Activated T-helper 1 cell treated with anti-CD3 and anti-CD28 coated beads, Interleukin-2, amount 50 U/mL, for 16 hours (primary cell): ENCODE results near the gene KRTAP1-1.
"Not testable (repeated sequence)": the region's sequence is repeated elsewhere in the genome, so short reads cannot be mapped to it uniquely, and the experiment has no call there.

ENCODE experiments used
- DNase-seq, 2 donors: peaks; one replicate each; pipeline ENCODE4 v3.0.0-alpha.2; 2020; ENCODE audit warnings: low read depth in 1 of 2, low spot score in 1 of 2

Gene KRTAP1-1

DNA sequence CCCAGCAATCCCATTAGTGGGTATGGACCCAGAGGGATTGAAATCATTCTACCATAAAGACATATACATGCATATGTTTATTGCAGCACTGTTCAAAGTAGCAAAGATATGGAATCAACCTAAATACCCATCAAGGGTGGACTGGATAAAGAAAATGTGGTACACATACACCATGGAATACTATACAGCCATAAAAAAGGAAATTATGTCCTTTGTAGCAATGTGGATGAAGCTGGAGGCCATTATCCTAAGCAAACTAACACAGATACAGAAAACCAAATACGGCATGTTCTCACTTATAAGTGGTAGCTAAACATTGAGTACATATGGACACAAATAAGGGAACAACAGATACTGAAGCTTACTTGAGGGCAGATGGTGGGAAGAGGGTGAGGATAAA, 16.3 kb upstream of the KRTAP1-1 start:
- DNase-seq = no peak

DNA sequence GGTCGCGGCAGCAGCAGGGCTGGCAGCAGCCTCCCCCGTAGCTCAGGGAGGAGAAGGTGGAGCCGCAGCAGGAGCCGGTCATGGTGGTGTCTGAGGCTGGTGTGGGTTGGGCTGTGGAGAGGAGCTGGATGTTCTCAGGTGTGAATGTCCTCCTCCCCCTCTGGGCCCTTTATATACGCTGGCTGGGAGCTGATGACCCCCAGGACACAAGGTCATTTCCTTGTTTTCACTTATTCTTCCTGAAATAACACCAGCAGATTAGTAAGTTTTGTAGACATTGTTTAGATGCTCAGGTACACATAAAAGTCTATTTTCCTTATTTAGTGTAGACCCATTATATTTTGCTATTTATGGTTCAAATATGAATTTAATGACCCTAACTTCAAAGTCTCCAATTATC, 13.9 kb upstream of the KRTAP1-1 start, which contains the start of gene KRTAP2-2:
Gene KRTAP2-2 (minus strand): TSS at position 101 of the 400 bp plus-strand sequence. CDS start 19 bp downstream, at position 82.
- not testable (repeated sequence) for DNase-seq

DNA sequence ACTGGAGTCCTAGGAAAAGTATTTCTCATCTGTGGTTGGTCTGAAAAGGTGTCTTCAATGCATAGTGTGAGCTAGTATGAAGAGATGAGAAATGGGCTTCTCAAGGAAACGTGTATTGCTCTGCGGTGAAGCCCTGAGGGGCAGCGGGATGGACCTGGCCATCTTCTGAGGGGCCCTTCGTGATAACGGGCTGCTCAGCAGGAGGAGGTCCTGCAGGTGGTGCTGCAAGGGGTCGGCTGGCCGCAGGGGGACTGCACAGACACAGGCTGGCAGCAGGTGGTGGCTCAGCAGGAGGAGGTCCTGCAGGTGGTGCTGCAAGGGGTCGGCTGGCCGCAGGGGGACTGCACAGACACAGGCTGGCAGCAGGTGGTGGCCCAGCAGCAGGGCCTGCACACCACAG, 13.3 kb upstream of the KRTAP1-1 start:
- DNase-seq = not testable (repeated sequence)

DNA sequence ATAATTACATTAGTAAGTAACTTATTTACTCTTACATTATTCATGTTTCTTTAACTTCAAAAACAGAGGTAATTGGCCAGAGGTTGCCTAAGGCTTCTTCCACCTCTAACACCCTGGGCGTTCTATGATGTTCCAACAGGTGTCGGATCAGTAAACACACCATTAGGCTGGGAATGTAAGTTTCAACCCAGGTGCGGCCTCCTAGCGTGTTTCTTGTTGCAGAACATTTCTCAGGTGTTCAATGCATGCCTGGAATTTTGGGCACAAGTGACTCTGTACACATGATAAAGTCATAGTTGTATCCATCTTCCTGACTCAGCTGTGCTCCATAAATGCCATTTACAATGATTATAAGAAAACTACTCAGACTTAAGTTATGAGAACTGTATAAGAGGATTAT, 12.8 kb upstream of the KRTAP1-1 start:
- DNase-seq = no peak

DNA sequence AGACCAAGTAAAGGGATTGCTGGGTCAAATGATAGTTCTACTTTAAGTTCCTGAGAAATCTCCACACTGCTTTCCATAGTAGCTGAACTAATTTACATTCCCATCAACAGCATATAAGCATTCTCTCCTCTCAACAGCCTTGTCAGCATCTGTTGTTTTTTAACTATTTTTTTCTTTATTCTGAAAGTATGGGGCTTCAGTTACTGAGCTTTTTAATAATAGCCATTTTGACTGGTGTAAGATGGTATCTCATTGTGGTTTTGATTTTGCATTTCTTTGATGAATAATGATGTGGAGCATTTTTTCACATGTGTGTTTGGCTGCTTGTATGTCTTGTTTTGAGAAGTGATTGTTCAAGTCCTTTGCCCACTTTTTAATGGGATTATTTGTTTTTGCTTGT, 11.3 kb upstream of the KRTAP1-1 start:
- DNase-seq = no peak

DNA sequence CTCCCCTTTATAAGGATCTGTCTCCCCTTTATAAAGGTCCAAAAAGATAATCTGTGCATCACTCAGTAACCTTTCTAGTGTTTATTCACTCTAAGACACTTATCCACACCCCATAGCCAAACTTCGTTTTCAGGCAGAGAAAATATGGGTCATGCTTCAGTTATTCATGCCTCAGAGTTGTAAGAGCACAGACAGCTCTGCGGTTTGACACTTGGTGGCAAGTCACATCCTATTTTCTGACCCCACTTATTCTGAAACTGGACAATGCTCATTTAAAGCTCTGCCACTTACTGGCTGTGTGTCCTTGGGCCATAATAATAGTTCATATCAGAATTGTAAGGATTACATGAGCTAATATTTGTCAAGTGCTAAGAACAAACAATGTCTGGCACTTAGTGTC, 7.9 kb upstream of the KRTAP1-1 start:
- DNase-seq = no peak

DNA sequence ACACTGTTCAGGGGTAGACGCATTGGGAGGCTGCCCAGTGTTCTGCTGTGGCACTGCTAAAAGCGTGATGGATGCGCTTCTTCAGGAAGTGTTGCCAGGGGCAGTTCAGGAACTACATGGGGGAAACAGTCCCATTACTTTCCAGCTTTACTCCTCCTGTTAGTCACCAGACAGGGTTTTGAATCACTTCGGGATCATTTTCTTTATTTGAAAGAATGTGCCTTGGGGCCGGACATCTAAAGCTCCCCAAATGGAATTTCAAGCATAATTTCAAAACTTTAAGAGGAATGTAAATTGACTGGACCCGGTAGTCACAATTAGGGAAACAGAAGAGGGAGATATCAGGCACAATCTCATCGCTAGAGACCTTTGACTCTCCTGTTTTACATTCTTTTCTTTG, 7.2 kb upstream of the KRTAP1-1 start:
- DNase-seq = no peak

DNA sequence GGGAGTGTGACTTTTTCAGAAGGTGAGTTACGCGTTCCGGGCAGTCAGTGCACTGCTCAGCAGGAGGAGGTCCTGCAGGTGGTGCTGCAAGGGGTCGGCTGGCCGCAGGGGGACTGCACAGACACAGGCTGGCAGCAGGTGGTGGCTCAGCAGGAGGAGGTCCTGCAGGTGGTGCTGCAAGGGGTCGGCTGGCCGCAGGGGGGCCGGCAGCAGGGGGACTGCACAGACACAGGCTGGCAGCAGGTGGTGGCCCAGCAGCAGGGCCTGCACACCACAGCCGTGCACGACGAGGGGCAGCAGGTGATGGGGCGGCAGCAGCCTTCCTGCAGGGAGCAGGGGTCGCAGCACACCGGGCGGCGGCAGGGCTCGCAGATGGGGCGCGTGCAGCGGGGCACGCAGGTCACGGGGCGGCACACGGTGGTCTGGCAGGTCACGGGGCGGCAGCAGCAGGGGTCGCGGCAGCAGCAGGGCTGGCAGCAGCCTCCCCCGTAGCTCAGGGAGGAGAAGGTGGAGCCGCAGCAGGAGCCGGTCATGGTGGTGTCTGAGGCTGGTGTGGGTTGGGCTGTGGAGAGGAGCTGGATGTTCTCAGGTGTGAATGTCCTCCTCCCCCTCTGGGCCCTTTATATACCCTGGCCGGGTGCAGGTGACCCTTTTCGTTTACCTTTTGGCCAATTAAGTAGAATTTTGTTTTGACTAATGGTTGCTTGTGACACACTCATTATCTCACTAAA, 5.7 kb upstream of the KRTAP1-1 start, which contains the start of gene KRTAP2-1:
Gene KRTAP2-1 (minus strand): TSS at position 582 of the 731 bp plus-strand sequence. CDS start 49 bp downstream, at position 533.
- DNase-seq = not testable (repeated sequence)

DNA sequence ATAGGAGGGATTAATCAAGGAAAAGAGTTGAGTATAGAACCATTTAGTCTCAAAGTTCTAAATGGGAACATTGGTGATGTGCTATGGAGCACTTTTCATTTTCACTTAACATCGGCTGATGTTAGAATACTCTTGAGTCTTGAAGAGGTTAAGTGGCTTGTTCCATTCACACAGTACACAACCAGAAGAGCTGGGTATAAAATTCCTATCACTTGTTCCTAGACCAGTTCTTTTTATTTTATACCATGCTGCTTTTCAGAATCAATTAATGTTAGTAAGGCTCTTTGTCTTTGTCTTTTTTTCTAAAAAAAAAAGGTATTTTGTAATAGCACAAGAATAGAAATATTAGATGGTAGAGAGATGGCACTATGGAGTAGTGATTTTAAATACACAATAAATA, 1.7 kb upstream of the KRTAP1-1 start:
- DNase-seq = no peak

DNA sequence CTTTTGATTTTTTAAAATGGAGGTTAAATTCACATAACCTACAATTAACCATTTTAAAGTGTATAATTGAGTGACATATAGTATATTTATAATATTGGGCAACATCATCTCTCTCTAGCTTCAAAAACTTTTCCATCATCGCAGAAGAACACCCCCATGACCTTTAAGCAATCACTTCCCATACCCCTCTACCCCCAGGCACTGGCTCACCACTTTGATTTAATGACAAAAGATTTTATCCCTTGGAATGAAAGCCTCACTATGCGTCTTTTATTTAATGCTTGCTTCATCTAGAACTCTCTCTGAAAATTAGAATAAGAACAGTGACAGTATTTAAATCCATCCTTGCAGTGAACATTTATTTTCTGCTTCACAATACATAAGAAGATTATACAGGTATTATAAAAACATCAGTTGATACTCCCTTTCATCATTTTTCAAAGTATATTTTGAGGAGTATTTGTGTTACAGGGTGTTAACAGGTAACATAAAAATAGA, 3.3 kb downstream of the KRTAP1-1 start:
- no peak for DNase-seq

DNA sequence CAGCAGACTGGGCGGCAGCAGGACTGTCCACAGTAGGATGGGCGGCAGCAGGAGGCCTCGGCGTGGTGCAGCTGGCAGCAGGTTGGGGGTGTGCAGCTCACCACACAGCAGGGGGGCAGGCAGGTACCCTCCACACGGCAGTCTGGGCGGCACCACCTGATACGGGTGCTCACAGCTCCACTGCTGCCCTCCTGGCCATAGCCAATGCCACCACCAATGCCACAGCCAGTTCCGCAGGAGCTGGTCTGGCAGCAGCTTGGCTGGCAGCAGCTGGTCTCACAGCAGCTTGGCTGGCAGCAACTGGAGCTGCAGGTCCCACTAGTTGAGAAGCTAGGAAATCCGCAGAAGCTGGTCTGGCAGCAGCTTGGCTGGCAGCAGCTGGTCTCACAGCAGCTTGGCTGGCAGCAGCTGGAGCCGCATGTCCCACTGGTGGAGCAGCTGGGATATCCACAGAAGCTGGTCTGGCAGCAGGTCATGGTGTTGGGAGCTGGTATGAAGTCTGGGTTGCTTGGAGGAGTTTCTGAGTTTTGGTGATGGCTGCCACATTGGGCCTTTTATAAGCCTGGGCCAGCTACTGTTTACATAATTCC, 6.8 kb downstream of the KRTAP1-1 start, which contains the start of gene KRTAP1-3:
Gene KRTAP1-3 (minus strand): TSS at position 529 of the 590 bp plus-strand sequence. CDS start 53 bp downstream, at position 476.
- not testable (repeated sequence) for DNase-seq

DNA sequence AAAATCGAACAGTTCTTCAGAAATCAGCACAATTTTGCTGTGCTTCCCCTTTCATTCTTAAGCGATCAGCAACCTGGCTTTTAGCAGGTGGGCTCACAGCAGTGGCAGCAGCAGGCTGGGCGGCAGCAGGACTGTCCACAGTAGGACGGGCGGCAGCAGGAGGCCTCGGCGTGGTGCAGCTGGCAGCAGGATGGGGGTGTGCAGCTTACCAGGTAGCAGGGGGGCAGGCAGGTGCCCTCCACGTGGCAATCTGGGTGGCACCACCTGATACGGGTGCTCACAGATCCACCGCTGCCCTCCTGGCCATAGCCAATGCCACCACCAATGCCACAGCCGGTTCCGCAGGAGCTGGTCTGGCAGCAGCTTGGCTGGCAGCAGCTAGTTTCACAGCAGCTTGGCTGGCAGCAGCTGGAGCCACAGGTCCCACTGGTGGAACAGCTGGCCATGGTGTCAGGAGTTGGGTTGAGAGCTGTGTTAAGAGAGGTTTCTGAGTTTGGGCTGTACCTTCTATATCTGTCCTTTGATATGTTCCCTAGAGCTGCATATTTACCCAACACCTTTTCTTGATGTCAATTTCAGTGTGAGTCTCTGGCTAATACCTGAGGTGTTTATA, 11.5 kb downstream of the KRTAP1-1 start, which contains the start of gene KRTAP1-4:
Gene KRTAP1-4 (minus strand): TSS at position 563 of the 613 bp plus-strand sequence. CDS start 117 bp downstream, at position 446.
- no peak for DNase-seq

DNA sequence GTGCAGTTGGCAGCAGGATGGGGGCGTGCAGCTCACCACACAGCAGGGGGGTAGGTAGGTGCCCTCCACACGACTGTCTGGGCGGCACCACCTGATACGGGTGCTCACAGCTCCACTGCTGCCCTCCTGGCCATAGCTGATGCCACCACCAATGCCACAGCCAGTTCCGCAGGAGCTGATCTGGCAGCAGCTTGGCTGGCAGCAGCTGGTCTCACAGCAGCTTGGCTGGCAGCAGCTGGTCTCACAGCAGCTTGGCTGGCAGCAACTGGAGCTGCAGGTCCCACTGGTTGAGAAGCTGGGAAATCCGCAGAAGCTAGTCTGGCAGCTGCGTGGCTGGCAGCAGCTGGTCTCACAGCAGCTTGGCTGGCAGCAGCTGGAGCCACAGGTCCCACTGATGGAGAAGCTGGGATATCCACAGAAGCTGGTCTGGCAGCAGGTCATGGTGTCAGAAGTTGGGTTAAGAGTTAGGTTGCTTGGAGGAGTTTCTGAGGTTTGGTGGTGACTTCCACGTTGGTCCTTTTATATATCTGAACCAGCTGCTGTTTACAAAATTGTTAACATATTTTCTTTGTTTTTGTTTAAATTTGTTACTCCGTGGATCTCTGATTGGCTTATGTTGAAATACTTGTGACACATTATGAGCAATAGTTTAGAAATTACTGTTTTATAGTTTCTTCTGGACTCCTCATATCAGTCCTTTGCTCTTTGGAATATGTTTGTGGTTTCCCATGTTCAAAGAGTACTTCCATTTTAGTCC, 14.4 kb downstream of the KRTAP1-1 start, which contains the start of gene KRTAP1-5:
Gene KRTAP1-5 (minus strand): TSS at position 494 of the 757 bp plus-strand sequence. CDS start 53 bp downstream, at position 441.
- no peak for DNase-seq

DNA sequence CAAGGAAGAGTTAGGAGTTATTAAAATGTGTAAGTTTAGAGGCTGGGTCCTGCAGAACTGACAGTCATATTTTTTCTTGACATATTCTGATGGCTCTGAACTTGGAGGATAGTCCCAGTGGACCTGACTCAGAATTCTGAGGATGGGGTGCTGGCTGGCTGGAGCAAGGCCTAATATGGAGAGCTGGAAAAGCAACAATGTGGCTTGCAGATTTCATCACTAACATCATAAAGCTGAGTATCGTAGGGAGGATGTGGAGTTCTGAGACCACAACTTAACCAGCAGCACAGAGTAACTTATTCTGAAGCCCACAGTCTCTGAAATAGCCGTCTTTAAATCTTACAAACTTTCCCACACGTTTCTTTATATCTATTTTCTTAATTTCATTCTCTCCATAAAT, 16.6 kb downstream of the KRTAP1-1 start:
- no peak for DNase-seq

DNA sequence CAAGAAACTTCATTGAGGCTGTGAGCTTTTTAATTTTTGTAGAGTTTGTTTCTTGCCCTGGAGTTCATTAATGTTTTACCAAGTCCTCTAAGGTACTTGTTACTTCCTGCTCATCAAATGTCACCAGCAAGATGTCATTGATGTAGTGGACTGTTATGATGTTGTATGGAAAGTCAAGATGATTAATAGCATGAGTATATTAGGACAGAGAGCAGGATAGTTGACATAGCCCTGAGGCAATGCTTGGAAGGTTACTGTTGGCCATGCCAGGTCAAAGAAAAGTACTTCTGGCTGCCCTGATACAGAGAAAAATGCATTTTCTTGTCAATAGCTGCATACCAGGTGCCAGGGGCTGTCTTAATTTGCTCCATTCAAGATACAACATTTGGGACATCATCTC, 20.9 kb downstream of the KRTAP1-1 start:
- no peak for DNase-seq

DNA sequence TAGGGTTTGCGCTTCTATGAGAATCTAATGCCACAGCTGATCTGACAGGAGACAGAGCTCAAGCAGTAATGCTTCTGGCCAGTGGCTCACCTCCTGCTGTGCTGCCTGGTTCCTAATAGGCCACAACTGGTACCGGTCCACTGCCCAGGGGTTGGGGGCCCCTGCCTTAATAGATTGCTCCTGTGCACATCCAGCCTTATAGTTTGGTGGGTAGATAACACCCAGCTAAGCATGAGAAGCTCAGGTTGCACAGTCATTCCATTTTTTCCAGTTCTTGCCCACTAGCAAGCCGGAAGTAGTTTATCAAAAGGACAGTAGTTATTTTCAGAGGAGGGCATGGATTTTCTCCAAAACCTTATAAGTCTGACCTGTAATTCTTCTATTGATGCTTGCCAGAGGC, 21.8 kb downstream of the KRTAP1-1 start:
- no peak for DNase-seq

DNA sequence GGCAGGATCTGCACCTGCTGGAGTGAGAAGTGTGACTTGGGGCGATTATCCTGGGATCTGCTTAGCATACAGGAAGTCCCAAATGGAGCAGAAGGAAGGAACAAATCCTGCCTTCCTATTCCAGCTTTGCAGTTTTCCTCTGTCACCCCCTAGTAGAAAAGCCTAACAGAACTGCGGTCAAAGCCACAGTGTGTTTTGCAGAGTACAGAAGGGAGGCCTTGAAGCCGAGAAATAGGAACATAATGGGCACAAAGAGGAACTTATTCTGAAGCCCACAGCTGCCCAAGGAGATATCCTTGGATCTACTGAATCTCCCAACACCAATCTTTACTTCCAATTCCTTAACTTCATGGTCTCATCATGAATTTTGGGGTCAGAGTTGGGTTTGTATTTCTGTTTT, 22.7 kb downstream of the KRTAP1-1 start:
- DNase-seq = no peak

DNA sequence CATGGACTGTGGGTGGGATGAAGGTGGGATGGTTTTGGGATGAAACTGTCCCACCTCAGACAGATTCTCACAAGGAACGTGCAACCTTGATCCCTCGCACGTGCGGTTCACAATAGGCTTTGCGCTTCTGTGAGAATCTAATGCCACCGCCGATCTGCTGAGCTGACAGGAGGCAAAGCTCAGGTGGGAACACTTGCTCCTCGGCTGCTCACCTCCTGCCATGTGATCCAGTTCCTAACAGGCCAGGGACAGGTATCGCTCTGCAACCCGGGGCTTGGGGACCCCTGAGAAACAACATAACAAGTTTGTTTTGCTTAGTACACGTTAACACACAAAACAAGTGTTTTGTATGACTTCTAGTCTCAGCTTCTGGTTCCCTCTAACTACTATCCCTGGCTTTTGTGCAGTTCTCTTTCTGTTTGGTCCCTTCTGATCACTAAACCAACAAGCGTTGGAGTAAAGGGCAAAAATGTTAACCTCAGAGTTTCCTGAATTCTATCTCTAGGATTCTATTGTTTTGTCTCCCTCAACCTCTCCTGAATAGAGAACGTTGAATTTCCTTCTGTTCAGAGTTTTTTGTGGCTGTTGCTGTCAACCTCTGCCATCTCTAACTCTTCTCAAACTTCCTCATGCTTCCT, 24.6 kb downstream of the KRTAP1-1 start:
- DNase-seq = no peak

DNA sequence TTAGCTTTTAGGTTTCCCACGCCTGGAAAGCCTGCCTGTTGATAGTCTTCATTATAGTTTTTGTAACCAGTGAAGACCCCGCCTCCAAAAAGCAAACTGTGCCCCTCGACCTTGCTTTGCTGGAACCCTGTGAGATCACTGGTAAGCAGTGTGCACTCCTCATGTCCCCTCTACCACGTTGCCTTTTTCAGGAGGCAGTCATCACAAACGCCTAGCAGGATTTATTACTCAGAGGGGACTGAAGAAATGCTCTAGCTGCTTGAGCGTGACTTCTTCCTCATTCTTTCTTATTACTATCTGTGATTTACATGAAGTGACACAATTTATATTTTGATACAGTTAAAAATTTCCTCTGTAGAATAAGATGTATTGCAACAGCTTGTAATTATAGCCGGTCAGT, 25.8 kb downstream of the KRTAP1-1 start:
- DNase-seq = no peak

DNA sequence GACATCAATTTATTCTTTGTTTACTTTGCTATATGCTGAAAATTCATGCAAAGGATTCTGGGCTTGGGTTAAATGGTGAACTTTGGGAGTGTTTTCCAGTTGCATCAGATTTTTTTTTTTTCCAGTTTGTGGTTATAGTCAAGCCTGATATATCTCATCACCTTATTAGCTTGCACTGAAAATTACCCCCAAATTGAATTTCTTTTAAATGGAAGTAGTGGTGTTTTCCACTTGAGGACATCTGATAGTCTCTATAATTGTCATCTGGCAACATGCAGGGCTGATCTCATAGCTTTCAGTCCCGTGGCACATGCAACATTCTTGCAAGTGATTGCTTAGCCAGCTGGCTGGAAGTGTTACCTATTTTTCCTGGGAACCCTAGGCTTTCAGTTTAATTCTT, 27.6 kb downstream of the KRTAP1-1 start:
- no peak for DNase-seq
